HG03025 (cell line): Measurements from ENCODE around the gene S100P.

Experiments
- ATAC-seq: cut with Tn5 transposase; IDR thresholded peaks from one replicate; pipeline ENCODE4 v1.9.1; 2021; ENCODE audit warnings: mild to moderate bottlenecking, moderate library complexity; ENCODE audit not compliant: unreplicated experiment, low FRiP score

S100P gene

DNA sequence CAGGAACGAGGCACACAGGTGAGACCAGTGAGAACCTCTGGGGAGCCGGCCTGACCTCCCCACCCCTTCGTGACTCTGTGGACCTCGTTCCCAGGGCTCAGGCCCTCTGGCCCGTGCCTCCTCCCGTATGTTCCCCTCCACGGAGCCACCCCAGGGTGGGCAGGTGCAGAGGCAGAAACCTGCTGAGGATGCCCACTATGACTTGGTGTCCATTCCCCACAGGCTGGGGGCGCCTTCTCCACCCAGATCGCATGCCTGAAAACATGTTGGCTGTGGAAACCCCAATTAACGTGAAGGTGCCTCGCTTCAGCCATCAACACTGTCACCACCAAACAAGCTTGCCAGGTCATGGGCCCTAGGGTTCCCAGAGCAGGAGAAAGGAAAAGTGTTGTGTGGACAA is 49.3 kb downstream of the S100P start:
- ATAC-seq = no peak
